GM12878 (cell line): ENCODE data around the gene CWC27. TPM values are rescaled to one million over a fixed set of nuclear protein-coding genes. Genes with fewer than 3 reads are reported as not detected.
A peak's percentile ranks its signal among the peaks of the same experiment; 100 is the strongest.

Source experiments
- ATAC-seq: fragments of 200-7000 bp; cut with Tn5 transposase; 3 replicates; pipeline ENCODE4 v1.9.1; 2020; ENCODE audit warnings: mild to moderate bottlenecking, moderate library complexity
- BruUV-seq: library from RNA; stranded (reverse); fragments of 400-500 nt; replicated peaks from 2 replicates; lab custom pipeline; 2021; lab: Mats Ljungman, UMichigan
- CTCF ChIA-PET: fragments of 300-600 bp; sonication (Branson Sonifier 250); formaldehyde crosslinking; extraction: SDS; loops from one replicate; lab custom pipeline; 2021; ENCODE audit warnings: inconsistent platforms; lab: Yijun Ruan, JAX
- POLR2A ChIA-PET: fragments of 350-600 bp; formaldehyde crosslinking; extraction: SDS; loops from one replicate; lab custom pipeline; 2021; ENCODE audit warnings: inconsistent platforms; lab: Charles Lee
- RAD21 ChIA-PET: fragments of 300-600 bp; sonication (Branson Sonifier 250); formaldehyde crosslinking; loops from one replicate; lab custom pipeline; 2023; ENCODE audit warnings: antibody characterized with exemption; ENCODE audit not compliant: unreplicated experiment; lab: Charles Lee
- SMC1A ChIA-PET: fragments of 300-600 bp; sonication (Branson Sonifier 250); formaldehyde crosslinking; loops from one replicate; lab custom pipeline; 2023; ENCODE audit not compliant: unreplicated experiment, uncharacterized antibody; lab: Charles Lee
- DNase-seq: peaks from one replicate; pipeline ENCODE4 v3.0.0-alpha.2; 2011; ENCODE audit warnings: low read depth, low spot score
- FAIRE-seq: peaks from 3 replicates; lab custom pipeline; 2011; peaks lifted over from hg19 to GRCh38; lab: Jason Lieb, UNC
- H2AFZ ChIP-seq: 2 replicates; pipeline ENCODE4 v1.6.0; 2011; ENCODE audit warnings: low read depth, low read length, control low read depth; ENCODE audit not compliant: control insufficient read depth
- H3K27ac ChIP-seq: 2 replicates; pipeline ENCODE4 v1.5.1; 2011; ENCODE audit warnings: control low read depth; ENCODE audit not compliant: control insufficient read depth, insufficient read depth
- H3K27me3 ChIP-seq, 2 experiments: replicated peaks in 1 of 2; 2 replicates each; pipeline versions ENCODE4 v1.6.0 to v1.6.1; 2011; ENCODE audit warnings: low read length in 1 of 2; ENCODE audit not compliant: control insufficient read depth in 2 of 2, insufficient read depth in 2 of 2
- H3K36me3 ChIP-seq, 2 experiments: 2 replicates each; pipeline ENCODE4 v1.5.1; 2011; ENCODE audit warnings: low read length in 1 of 2; ENCODE audit not compliant: control insufficient read depth in 2 of 2, insufficient read depth in 2 of 2
- H3K4me1 ChIP-seq: 2 replicates; pipeline ENCODE4 v1.6.1; 2011; ENCODE audit warnings: mild to moderate bottlenecking, low read length, moderate library complexity, mixed read lengths; ENCODE audit not compliant: control insufficient read depth, insufficient read depth
- H3K4me2 ChIP-seq: 2 replicates; pipeline ENCODE4 v1.6.0; 2011; ENCODE audit warnings: control low read depth; ENCODE audit not compliant: control insufficient read depth, insufficient read depth
- H3K4me3 ChIP-seq: fragments of 200-600 bp; sonication (generic); 2 replicates; pipeline ENCODE4 v1.5.1; 2016
- H3K79me2 ChIP-seq: 2 replicates; pipeline ENCODE4 v1.6.0; 2011; ENCODE audit warnings: low read length; ENCODE audit not compliant: control insufficient read depth, insufficient read depth
- H3K9ac ChIP-seq: 2 replicates; pipeline ENCODE4 v1.8.0; 2011; ENCODE audit warnings: low read length, control low read depth, mixed read lengths; ENCODE audit not compliant: control insufficient read depth, insufficient read depth
- H3K9me3 ChIP-seq: replicated peaks from 3 replicates; pipeline ENCODE4 v1.5.1; 2011; ENCODE audit warnings: mild to moderate bottlenecking, low read length; ENCODE audit not compliant: control insufficient read depth, insufficient read depth
- H4K20me1 ChIP-seq: 2 replicates; pipeline ENCODE4 v1.6.0; 2011; ENCODE audit not compliant: control insufficient read depth, insufficient read depth
- ATF2 ChIP-seq: IDR thresholded peaks from 2 replicates; pipeline ENCODE4 v1.6.1; 2012; ENCODE audit warnings: low read length, inconsistent platforms
- BCLAF1 ChIP-seq: fragments of 450-650 bp; IDR thresholded peaks from 2 replicates; pipeline ENCODE4 v1.6.1; 2017; ENCODE audit warnings: antibody characterized with exemption, mild to moderate bottlenecking, moderate library complexity
- CHD2 ChIP-seq: IDR thresholded peaks from 2 replicates; pipeline ENCODE4 v1.6.1; 2011; ENCODE audit warnings: low read depth, low read length, improper control_type of control experiment, borderline replicate concordance
- CREB1 ChIP-seq: IDR thresholded peaks from 2 replicates; pipeline ENCODE4 v1.6.1; 2012; ENCODE audit warnings: low read depth, mild to moderate bottlenecking, inconsistent platforms
- IKZF1 ChIP-seq: fragments of 450-650 bp; conservative IDR thresholded peaks from 2 replicates; pipeline ENCODE4 v1.6.1; 2017; ENCODE audit warnings: antibody characterized with exemption, mild to moderate bottlenecking
- KLF5 ChIP-seq: fragments of 450-650 bp; IDR thresholded peaks from 2 replicates; pipeline ENCODE4 v1.6.1; 2014; ENCODE audit warnings: mild to moderate bottlenecking; ENCODE audit not compliant: partially characterized antibody
- PAX5 ChIP-seq: IDR thresholded peaks from 2 replicates; pipeline ENCODE4 v1.6.1; 2011; ENCODE audit warnings: low read depth, low read length, borderline replicate concordance
- RBBP5 ChIP-seq: fragments of 200-600 bp; sonication (generic); conservative IDR thresholded peaks from 2 replicates; pipeline ENCODE4 v1.6.1; 2016
- RCOR1 ChIP-seq: conservative IDR thresholded peaks from 2 replicates; pipeline ENCODE4 v1.6.1; 2012; ENCODE audit warnings: low read depth, low read length, improper control_type of control experiment
- RUNX3 ChIP-seq: IDR thresholded peaks from 2 replicates; pipeline ENCODE4 v1.6.1; 2012; ENCODE audit warnings: low read length, inconsistent platforms
- SP1 ChIP-seq: IDR thresholded peaks from one replicate; pipeline ENCODE4 v1.6.1; 2011; ENCODE audit warnings: low read depth, low read length
- SPI1 ChIP-seq: IDR thresholded peaks from 2 replicates; pipeline ENCODE4 v1.6.1; 2011; ENCODE audit warnings: low read depth, mild to moderate bottlenecking, low read length, moderate library complexity, borderline replicate concordance; ENCODE audit not compliant: insufficient read depth
- ZBTB40 ChIP-seq: fragments of 450-650 bp; IDR thresholded peaks from 2 replicates; pipeline ENCODE4 v1.6.1; 2016; ENCODE audit warnings: mild to moderate bottlenecking, moderate library complexity, borderline replicate concordance
- WGBS: methylation state at CpG from one replicate; pipeline ENCODE4 v1.1.6; 2016; ENCODE audit warnings: low lambda C conversion rate; ENCODE audit not compliant: insufficient replicate concordance, insufficient coverage; ENCODE audit errors: missing lambda C conversion rate; 5-methylcytosine and 5-hydroxymethylcytosine counted together
- in situ Hi-C: fragments of 300-500 bp; cut with MboI; formaldehyde crosslinking; loops from 9 replicates; pipeline ENCODE4 v1.14.3; 2018; ENCODE audit warnings: mixed read lengths
- intact Hi-C: fragments of 100-400 bp; cut with micrococcal nuclease; formaldehyde crosslinking; loops from one replicate; pipeline ENCODE4 v1.14.2; 2022; ENCODE audit not compliant: unreplicated experiment
- polyA plus RNA-seq, 11 experiments: library from polyadenylated mRNA; depleted of rRNA in 4 of 11; unstranded in 6 of 11; stranded (reverse) in 5 of 11; fragments of >200 nt; fragmentation: Nextera tagmentation in 4 of 11; fragmentation: Illumina TruSeq in 1 of 11; extraction: Ambion mirVana in 4 of 11; extraction: Trizol in 1 of 11; gene quantifications; 1 replicate in 1 of 11; 2 replicates in 10 of 11; pipeline versions ENCODE4 v1.2.1 to v1.2.3, GENCODE V29; 2011 to 2016; ENCODE audit warnings: inconsistent platforms in 2 of 11, missing spikeins in 2 of 11, low read depth in 1 of 11
- total RNA-seq, 4 experiments: library from RNA; depleted of rRNA in 3 of 4; stranded (reverse); fragments of >200 nt in 3 of 4; fragmentation: Illumina TruSeq in 1 of 4; extraction: Trizol in 1 of 4; gene quantifications; 2 replicates each; pipeline versions ENCODE4 v1.2.1 to v1.2.3, GENCODE V29; 2013 to 2021

Gene CWC27
- total and polyA plus RNA-seq, 10 of the 15 experiments (the other 5 are each of a cell fraction or from before 2014, with no cell fraction given) = 21.7 to 61.9 (median 47.0) TPM

GRCh38 chr5:64900618-64901017 is 131.9 kb downstream of the CWC27 start:
- CTCF ChIA-PET = no interaction called here
- ATAC-seq = peak; percentile 32; the same call in 2 of the 3 replicates
- FAIRE-seq = no peak
- no peaks in the 10 kb centered on the region for H3K27me3 ChIP-seq
- H3K79me2 ChIP-seq = no peaks in the 10 kb centered on the region
- H3K9ac ChIP-seq = no peak overlapping the region
- H3K36me3 ChIP-seq = no peaks in the 10 kb centered on the region
- TF ChIP-seq RCOR1 (no peak), ZBTB40 (no peak), RBBP5 (no peak), IKZF1 (no peak), CREB1 (no peak), CHD2 (no peak), RUNX3 (no peak), ATF2 (no peak), SP1 (no peak), BCLAF1 (no peak), KLF5 (no peak), SPI1 (no peak), PAX5 (no peak)
- BruUV-seq = no TSS peak
- no peaks in the 10 kb centered on the region for H3K4me1 ChIP-seq
- no peak overlapping the region for H3K4me3 ChIP-seq
- no peak overlapping the region for H2AFZ ChIP-seq
- RAD21 ChIA-PET = no interaction called here
- WGBS = 96% methylated on average over 2 of the region's 2 CpGs
- in situ Hi-C loops = no loop called here
- intact Hi-C loops = no loop called here
- no peak overlapping the region for H3K27ac ChIP-seq
- DNase-seq = no peak
- H3K4me2 ChIP-seq = no peak overlapping the region
- no peaks in the 10 kb centered on the region; the same call in 2 of the 3 replicates for H3K9me3 ChIP-seq
- SMC1A ChIA-PET = interaction anchor here (1.5 kb wide), 1 partner anchor 31 kb away, joined by 4 read pairs; no protein-coding TSS in a partner anchor
- no peaks in the 10 kb centered on the region for H4K20me1 ChIP-seq
- POLR2A ChIA-PET = interaction anchor here (0.6 kb wide), 2 partner anchors 8 to 42 kb away, joined by 3 read pairs; no protein-coding TSS in a partner anchor
